Vagina (tissue), 2 donors: Measurements from ENCODE around the gene MARVELD1.

Experiments used
- POLR2A ChIP-seq, 2 donors: fragments of 450-650 bp; IDR thresholded peaks; one replicate each; pipeline ENCODE4 v1.6.1; 2017; ENCODE audit warnings: antibody characterized with exemption in 2 of 2, mild to moderate bottlenecking in 2 of 2, moderate library complexity in 2 of 2
- POLR2AphosphoS5 ChIP-seq, 2 donors: sonication (generic); formaldehyde crosslinking; IDR thresholded peaks; one replicate each; pipeline ENCODE4 v1.9.0; 2017; ENCODE audit warnings: antibody characterized with exemption in 2 of 2, mild to moderate bottlenecking in 2 of 2, low read depth in 1 of 2; ENCODE audit not compliant: insufficient read depth in 1 of 2
- TF ChIP-seq, protein P1 (sequence below), 3 experiments: fragments of 450-650 bp in 2 of 3; fragments of 200-600 bp in 1 of 3; sonication (generic) in 1 of 3; IDR thresholded peaks; one replicate each; pipeline ENCODE4 v1.5.1; 2017 to 2019; ENCODE audit warnings: antibody characterized with exemption in 3 of 3, mild to moderate bottlenecking in 2 of 3, moderate library complexity in 2 of 3

DNA sequence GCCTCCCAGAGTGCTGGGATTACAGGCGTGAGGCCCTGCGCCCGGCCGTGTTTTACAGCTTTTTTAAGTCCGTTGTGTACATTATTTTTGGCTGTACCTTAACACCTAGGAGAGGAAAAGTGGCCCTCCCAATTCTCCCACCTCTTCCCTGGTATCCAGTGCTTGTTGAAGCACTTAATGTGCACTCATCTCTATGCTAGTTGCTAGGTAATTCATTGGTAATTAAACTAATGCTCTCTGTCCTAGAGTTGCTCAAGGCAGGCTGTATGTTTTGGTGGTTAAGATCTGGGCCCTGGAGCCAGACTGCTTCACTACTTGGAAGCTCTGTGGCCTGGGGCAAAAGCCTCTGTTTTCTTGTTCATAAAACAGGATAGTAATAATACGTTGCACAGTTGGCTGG is 46.1 kb upstream of the MARVELD1 start:
- TF ChIP-seq, protein P1, sequence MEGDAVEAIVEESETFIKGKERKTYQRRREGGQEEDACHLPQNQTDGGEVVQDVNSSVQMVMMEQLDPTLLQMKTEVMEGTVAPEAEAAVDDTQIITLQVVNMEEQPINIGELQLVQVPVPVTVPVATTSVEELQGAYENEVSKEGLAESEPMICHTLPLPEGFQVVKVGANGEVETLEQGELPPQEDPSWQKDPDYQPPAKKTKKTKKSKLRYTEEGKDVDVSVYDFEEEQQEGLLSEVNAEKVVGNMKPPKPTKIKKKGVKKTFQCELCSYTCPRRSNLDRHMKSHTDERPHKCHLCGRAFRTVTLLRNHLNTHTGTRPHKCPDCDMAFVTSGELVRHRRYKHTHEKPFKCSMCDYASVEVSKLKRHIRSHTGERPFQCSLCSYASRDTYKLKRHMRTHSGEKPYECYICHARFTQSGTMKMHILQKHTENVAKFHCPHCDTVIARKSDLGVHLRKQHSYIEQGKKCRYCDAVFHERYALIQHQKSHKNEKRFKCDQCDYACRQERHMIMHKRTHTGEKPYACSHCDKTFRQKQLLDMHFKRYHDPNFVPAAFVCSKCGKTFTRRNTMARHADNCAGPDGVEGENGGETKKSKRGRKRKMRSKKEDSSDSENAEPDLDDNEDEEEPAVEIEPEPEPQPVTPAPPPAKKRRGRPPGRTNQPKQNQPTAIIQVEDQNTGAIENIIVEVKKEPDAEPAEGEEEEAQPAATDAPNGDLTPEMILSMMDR (IDR thresholded peaks at IDR 0.05), result no peak
- TF ChIP-seq POLR2A (IDR thresholded peaks at IDR 0.05), result no peak
- no peak for TF ChIP-seq POLR2AphosphoS5 (IDR thresholded peaks at IDR 0.05; ENCODE audit: insufficient read depth in 1 of 2, low read depth in 1 of 2)
